ENCODE results near the gene LCN10. TPM values are rescaled to one million over a fixed set of nuclear protein-coding genes. Genes with fewer than 3 reads are reported as not detected.
A peak's percentile ranks its signal among the peaks of the same experiment; 100 is the strongest.

Gene LCN10
- total RNA-seq, 1 experiment from 2014 or later, result not detected

GRCh38 chr9:136723362-136723976, 19.3 kb downstream of the LCN10 start:
- ChIA-PET POLR2A (interaction anchor here (2.7 kb wide), 1 partner anchor 29 kb away, joined by 11 read pairs; no protein-coding TSS in a partner anchor), CTCF (interaction anchor here (0.6 kb wide), 1 partner anchor 45 kb away, joined by 4 read pairs; no protein-coding TSS in a partner anchor)
- BruUV-seq (replicated peaks), result no TSS peak
- DNase-seq (ENCODE audit: unreplicated experiment), result no peak
- Mint-ChIP-seq H3K27me3 (ENCODE audit: insufficient read depth, unreplicated experiment) (no peaks in the 10 kb centered on the region), H3K4me1 (ENCODE audit: insufficient read depth, unreplicated experiment) (peaks cover 25% of the 10 kb centered on the region), H3K4me3 (ENCODE audit: unreplicated experiment) (peak overlapping the region; percentile 21), H3K27ac (ENCODE audit: low read depth, unreplicated experiment) (no peak overlapping the region), H3K36me3 (ENCODE audit: insufficient read depth, unreplicated experiment) (peaks cover 79% of the 10 kb centered on the region), H3K9me3 (ENCODE audit: unreplicated experiment) (no peaks in the 10 kb centered on the region)
- no peak for TF ChIP-seq CTCF (IDR thresholded peaks at IDR 0.05; ENCODE audit: unreplicated experiment)
- intact Hi-C loops (cut with micrococcal nuclease), result no loop called here

GRCh38 chr9:136722969-136723356, 19.8 kb downstream of the LCN10 start:
- no peak for TF ChIP-seq CTCF (IDR thresholded peaks at IDR 0.05; ENCODE audit: unreplicated experiment)
- Mint-ChIP-seq H3K27ac (ENCODE audit: low read depth, unreplicated experiment) (no peak overlapping the region), H3K36me3 (ENCODE audit: insufficient read depth, unreplicated experiment) (peaks cover 77% of the 10 kb centered on the region), H3K27me3 (ENCODE audit: insufficient read depth, unreplicated experiment) (no peaks in the 10 kb centered on the region), H3K4me3 (ENCODE audit: unreplicated experiment) (no peak overlapping the region), H3K9me3 (ENCODE audit: unreplicated experiment) (no peaks in the 10 kb centered on the region), H3K4me1 (ENCODE audit: insufficient read depth, unreplicated experiment) (peaks cover 25% of the 10 kb centered on the region)
- POLR2A ChIA-PET, result interaction anchor here (0.6 to 2.7 kb wide), 2 partner anchors 10 to 29 kb away, joined by 3 to 11 read pairs; no protein-coding TSS in a partner anchor
- CTCF ChIA-PET, result interaction anchor here (0.6 kb wide), 1 partner anchor 46 kb away, joined by 4 read pairs; no protein-coding TSS in a partner anchor
- BruUV-seq (replicated peaks), result no TSS peak
- no peak for DNase-seq (ENCODE audit: unreplicated experiment)
- intact Hi-C loops (cut with micrococcal nuclease), result no loop called here

GRCh38 chr9:136722093-136722968, 20.4 kb downstream of the LCN10 start:
- intact Hi-C loops (cut with micrococcal nuclease), result no loop called here
- CTCF ChIA-PET, result interaction anchor here (0.6 to 1.0 kb wide), 3 partner anchors 46 to 307 kb away, joined by 3 to 4 read pairs (median 3); no protein-coding TSS in a partner anchor
- H3K27ac Mint-ChIP-seq (ENCODE audit: low read depth, unreplicated experiment), result no peak overlapping the region
- BruUV-seq (replicated peaks), result no TSS peak
- H3K9me3 Mint-ChIP-seq (ENCODE audit: unreplicated experiment), result no peaks in the 10 kb centered on the region
- DNase-seq (ENCODE audit: unreplicated experiment), result no peak
- TF ChIP-seq CTCF (IDR thresholded peaks at IDR 0.05; ENCODE audit: unreplicated experiment), result no peak
- POLR2A ChIA-PET, result interaction anchor here (0.6 to 2.7 kb wide), 3 partner anchors 9 to 28 kb away, joined by 3 to 11 read pairs (median 3); no protein-coding TSS in a partner anchor
- no peaks in the 10 kb centered on the region for H3K27me3 Mint-ChIP-seq (ENCODE audit: insufficient read depth, unreplicated experiment)
- peaks cover 71% of the 10 kb centered on the region for H3K36me3 Mint-ChIP-seq (ENCODE audit: insufficient read depth, unreplicated experiment)
- no peak overlapping the region for H3K4me3 Mint-ChIP-seq (ENCODE audit: unreplicated experiment)
- peaks cover 25% of the 10 kb centered on the region for H3K4me1 Mint-ChIP-seq (ENCODE audit: insufficient read depth, unreplicated experiment)
